ENCODE data around the gene OTC. TPM values are rescaled to one million over a fixed set of nuclear protein-coding genes. Genes with fewer than 3 reads are reported as not detected.

OTC gene
- total RNA-seq, 1 experiment from 2014 or later = not detected

DNA sequence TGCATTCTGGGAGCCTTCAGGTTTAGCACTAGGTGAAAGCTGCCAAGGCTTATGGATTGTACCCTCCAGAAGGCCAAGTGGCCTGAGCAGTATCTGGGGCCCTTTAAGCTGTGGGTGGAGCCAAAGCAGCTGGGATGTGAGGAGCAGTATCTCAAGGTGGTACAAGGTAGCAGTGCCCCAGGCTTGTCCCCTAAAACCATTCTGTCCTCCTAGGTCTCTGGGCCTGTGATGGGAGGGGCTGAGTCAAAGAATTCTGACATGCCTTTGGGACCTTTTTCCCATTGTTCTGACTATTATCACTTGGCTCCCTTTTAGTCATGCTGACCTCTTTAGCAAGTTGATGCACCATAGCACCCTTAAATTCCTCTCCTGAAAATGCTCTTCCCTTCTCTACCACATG, 109.9 kb downstream of the OTC start:
- Mint-ChIP-seq H3K27me3 (ENCODE audit: insufficient read depth, unreplicated experiment) (peaks cover 50% of the 10 kb centered on the region), H3K4me1 (ENCODE audit: insufficient read depth, unreplicated experiment) (no peaks in the 10 kb centered on the region), H3K4me3 (ENCODE audit: unreplicated experiment) (no peak overlapping the region), H3K9me3 (ENCODE audit: unreplicated experiment) (no peaks in the 10 kb centered on the region), H3K36me3 (ENCODE audit: insufficient read depth, unreplicated experiment) (no peaks in the 10 kb centered on the region), H3K27ac (ENCODE audit: low read depth, unreplicated experiment) (no peak overlapping the region)
- ChIA-PET CTCF (interaction anchor here (0.7 to 0.9 kb wide), 2 partner anchors 192 to 1342 kb away, joined by 3 to 4 read pairs; no protein-coding TSS in a partner anchor), POLR2A (no interaction called here)
- no TSS peak for BruUV-seq (replicated peaks)
- no peak for DNase-seq (ENCODE audit: unreplicated experiment)
- TF ChIP-seq CTCF (IDR thresholded peaks at IDR 0.05; ENCODE audit: unreplicated experiment) = no peak
- intact Hi-C loops (cut with micrococcal nuclease) = no loop called here

- Mint-ChIP-seq H3K27me3 (ENCODE audit: insufficient read depth, unreplicated experiment) (peaks cover 26% of the 10 kb centered on the region), H3K4me3 (ENCODE audit: unreplicated experiment) (no peak overlapping the region), H3K27ac (ENCODE audit: low read depth, unreplicated experiment) (no peak overlapping the region), H3K9me3 (ENCODE audit: unreplicated experiment) (no peaks in the 10 kb centered on the region), H3K36me3 (ENCODE audit: insufficient read depth, unreplicated experiment) (no peaks in the 10 kb centered on the region), H3K4me1 (ENCODE audit: insufficient read depth, unreplicated experiment) (no peaks in the 10 kb centered on the region)
- DNase-seq (ENCODE audit: unreplicated experiment) = no peak
- no peak for TF ChIP-seq CTCF (IDR thresholded peaks at IDR 0.05; ENCODE audit: unreplicated experiment)
- intact Hi-C loops (cut with micrococcal nuclease) = no loop called here
- POLR2A ChIA-PET = no interaction called here
- CTCF ChIA-PET = interaction anchor here (1.5 to 2.2 kb wide), 2 partner anchors 188 to 190 kb away, joined by 4 to 6 read pairs; no protein-coding TSS in a partner anchor
- no TSS peak for BruUV-seq (replicated peaks)
Measured at GRCh38 chrX:38465686-38466085, 113.3 kb downstream of the OTC start.

DNA sequence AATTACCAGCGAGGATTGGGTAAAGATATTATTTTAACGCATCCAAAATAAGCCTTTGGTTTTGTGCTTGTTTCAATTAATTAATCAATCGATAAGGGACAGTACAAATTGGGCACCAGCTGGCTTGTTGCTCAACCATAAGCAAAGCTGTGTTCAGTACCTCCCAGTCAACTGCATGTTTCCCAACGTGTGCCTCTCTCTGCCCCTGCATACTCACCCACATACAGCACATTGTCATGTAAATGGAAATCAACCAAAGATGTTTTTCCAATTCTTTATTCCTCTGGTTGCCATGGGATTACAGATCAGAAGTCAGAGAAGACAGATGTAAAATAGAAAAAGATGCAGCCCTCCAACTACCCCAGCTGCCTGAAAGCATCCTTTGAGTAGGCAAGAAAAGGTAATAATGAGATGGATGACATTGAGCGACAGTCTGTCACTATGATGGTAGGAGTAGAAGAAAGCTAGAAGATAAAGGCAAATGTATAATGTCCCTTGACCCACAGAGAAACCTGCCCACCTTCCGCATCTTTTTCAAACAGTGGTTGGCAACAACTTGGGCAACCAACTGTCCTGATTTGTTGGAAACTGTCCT, 116.3 kb downstream of the OTC start:
- Mint-ChIP-seq H3K27me3 (ENCODE audit: insufficient read depth, unreplicated experiment) (peaks cover 32% of the 10 kb centered on the region), H3K9me3 (ENCODE audit: unreplicated experiment) (no peaks in the 10 kb centered on the region), H3K36me3 (ENCODE audit: insufficient read depth, unreplicated experiment) (no peaks in the 10 kb centered on the region), H3K4me3 (ENCODE audit: unreplicated experiment) (no peak overlapping the region), H3K27ac (ENCODE audit: low read depth, unreplicated experiment) (no peak overlapping the region), H3K4me1 (ENCODE audit: insufficient read depth, unreplicated experiment) (no peaks in the 10 kb centered on the region)
- TF ChIP-seq CTCF (IDR thresholded peaks at IDR 0.05; ENCODE audit: unreplicated experiment) = no peak
- no peak for DNase-seq (ENCODE audit: unreplicated experiment)
- intact Hi-C loops (cut with micrococcal nuclease) = no loop called here
- CTCF ChIA-PET = interaction anchor here (1.1 to 1.4 kb wide), 3 partner anchors 9 to 184 kb away, joined by 3 to 4 read pairs (median 3); no protein-coding TSS in a partner anchor
- POLR2A ChIA-PET = interaction anchor here (0.6 kb wide), 1 partner anchor 71 kb away, joined by 3 read pairs; no protein-coding TSS in a partner anchor
- no TSS peak for BruUV-seq (replicated peaks)

Other genes starting within 250 kb of the OTC start
- 7.4 and 9.4 TPM in 2 replicates for gene SRPX, start 131.7 kb upstream of the OTC start, total RNA-seq (2022)
- gene RPGR, start 25.1 kb upstream of the OTC start, total RNA-seq (2022) = 18.9 and 23.8 TPM in 2 replicates
- not detected in 2 replicates for gene TSPAN7, start 208.9 kb downstream of the OTC start, total RNA-seq (2022)